Liver (tissue), 9 donors: ENCODE measurements around the gene AP4E1. TPM values are rescaled to one million over a fixed set of nuclear protein-coding genes. Genes with fewer than 3 reads are reported as not detected.
"Not testable (repeated sequence)": the region's sequence is repeated elsewhere in the genome, so short reads cannot be mapped to it uniquely, and the experiment has no call there.

ENCODE experiments used
- DNase-seq: peaks from one replicate; pipeline ENCODE4 v3.0.0-alpha.2; 2017; ENCODE audit warnings: low spot score
- H3K27ac ChIP-seq, 2 donors: one replicate each; pipeline ENCODE4 v1.7.0; 2013; ENCODE audit warnings: inconsistent platforms in 2 of 2, low read length in 2 of 2, control low read depth in 1 of 2, low read depth in 1 of 2, mild to moderate bottlenecking in 1 of 2
- H3K27me3 ChIP-seq, 4 donors: one replicate each; pipeline versions ENCODE4 v1.6.1 to v1.7.0; 2013; ENCODE audit warnings: low read length in 3 of 4, inconsistent platforms in 1 of 4, mild to moderate bottlenecking in 1 of 4, moderate library complexity in 1 of 4; ENCODE audit not compliant: control insufficient read depth in 4 of 4, insufficient read depth in 4 of 4
- H3K36me3 ChIP-seq, 4 donors: one replicate each; pipeline versions ENCODE4 v1.6.1 to v1.7.0; 2013; ENCODE audit warnings: low read length in 3 of 4, mild to moderate bottlenecking in 3 of 4, low read depth in 1 of 4, moderate library complexity in 1 of 4; ENCODE audit not compliant: control insufficient read depth in 4 of 4, insufficient read depth in 3 of 4
- H3K4me1 ChIP-seq, 4 donors: one replicate each; pipeline versions ENCODE4 v1.6.1 to v1.7.0; 2013; ENCODE audit warnings: low read length in 3 of 4, mild to moderate bottlenecking in 3 of 4, moderate library complexity in 1 of 4; ENCODE audit not compliant: control insufficient read depth in 4 of 4, insufficient read depth in 4 of 4
- H3K4me3 ChIP-seq, 3 donors: one replicate each; pipeline versions ENCODE4 v1.6.1 to v1.7.0; 2013; ENCODE audit warnings: low read length in 3 of 3, control low read depth in 1 of 3, low read depth in 1 of 3, mild to moderate bottlenecking in 1 of 3
- H3K9ac ChIP-seq, 2 donors: one replicate each; pipeline ENCODE4 v1.7.0; 2013; ENCODE audit warnings: low read length in 2 of 2, mild to moderate bottlenecking in 2 of 2, moderate library complexity in 2 of 2, control low read depth in 1 of 2, low read depth in 1 of 2
- H3K9me3 ChIP-seq, 4 donors: one replicate each; pipeline versions ENCODE4 v1.6.1 to v1.7.0; 2013; ENCODE audit warnings: low read length in 3 of 4; ENCODE audit not compliant: control insufficient read depth in 4 of 4
- ATF3 ChIP-seq: IDR thresholded peaks from 2 replicates; pipeline ENCODE4 v1.6.1; 2016; ENCODE audit warnings: antibody characterized with exemption
- CTCF ChIP-seq: fragments of 150-350 bp; IDR thresholded peaks from 2 replicates; pipeline ENCODE4 v1.5.1; 2017; ENCODE audit warnings: improper control_type of control experiment, low read depth, low read length; ENCODE audit not compliant: missing input control
- EGR1 ChIP-seq, 2 donors: IDR thresholded peaks; 2 replicates each; pipeline ENCODE4 v1.6.1; 2016 to 2018; ENCODE audit warnings: antibody characterized with exemption in 2 of 2, low read depth in 2 of 2
- FOXA1 ChIP-seq: IDR thresholded peaks from 2 replicates; pipeline ENCODE4 v1.6.1; 2016; ENCODE audit warnings: antibody characterized with exemption
- FOXA2 ChIP-seq: IDR thresholded peaks from 2 replicates; pipeline ENCODE4 v1.6.1; 2016; ENCODE audit warnings: antibody characterized with exemption
- GABPA ChIP-seq, 2 donors: IDR thresholded peaks in 1 of 2; conservative IDR thresholded peaks in 1 of 2; 2 replicates each; pipeline ENCODE4 v1.6.1; 2016; ENCODE audit warnings: antibody characterized with exemption in 2 of 2, mild to moderate bottlenecking in 1 of 2, moderate library complexity in 1 of 2
- HNF4A ChIP-seq, 2 donors: conservative IDR thresholded peaks; 2 replicates each; pipeline ENCODE4 v1.6.1; 2016; ENCODE audit warnings: antibody characterized with exemption in 2 of 2, mild to moderate bottlenecking in 2 of 2
- HNF4G ChIP-seq: IDR thresholded peaks from 2 replicates; pipeline ENCODE4 v1.6.1; 2016; ENCODE audit warnings: antibody characterized with exemption
- JUND ChIP-seq, 2 donors: IDR thresholded peaks; 2 replicates each; pipeline ENCODE4 v1.6.1; 2016; ENCODE audit warnings: antibody characterized with exemption in 2 of 2
- MAX ChIP-seq: IDR thresholded peaks from 2 replicates; pipeline ENCODE4 v1.6.1; 2016; ENCODE audit warnings: antibody characterized with exemption
- NR2F2 ChIP-seq: IDR thresholded peaks from 2 replicates; pipeline ENCODE4 v1.6.1; 2016; ENCODE audit warnings: antibody characterized with exemption
- RAD21 ChIP-seq, 2 donors: IDR thresholded peaks; 2 replicates each; pipeline ENCODE4 v1.6.1; 2016; ENCODE audit warnings: antibody characterized with exemption in 2 of 2, mild to moderate bottlenecking in 2 of 2
- REST ChIP-seq: IDR thresholded peaks from 2 replicates; pipeline ENCODE4 v1.6.1; 2016; ENCODE audit warnings: antibody characterized with exemption, mild to moderate bottlenecking
- RXRA ChIP-seq, 2 donors: IDR thresholded peaks; 2 replicates each; pipeline ENCODE4 v1.6.1; 2017 to 2018; ENCODE audit warnings: antibody characterized with exemption in 2 of 2, mild to moderate bottlenecking in 1 of 2
- SP1 ChIP-seq: IDR thresholded peaks from 2 replicates; pipeline ENCODE4 v1.6.1; 2018; ENCODE audit warnings: antibody characterized with exemption, mild to moderate bottlenecking
- TAF1 ChIP-seq: conservative IDR thresholded peaks from 2 replicates; pipeline ENCODE4 v1.6.1; 2016; ENCODE audit warnings: antibody characterized with exemption, mild to moderate bottlenecking
- YY1 ChIP-seq: IDR thresholded peaks from 2 replicates; pipeline ENCODE4 v1.6.1; 2016; ENCODE audit warnings: antibody characterized with exemption, mild to moderate bottlenecking
- ZBTB33 ChIP-seq: IDR thresholded peaks from 2 replicates; pipeline ENCODE4 v1.6.1; 2016; ENCODE audit warnings: antibody characterized with exemption
- WGBS: extraction: QIAGEN DNeasy Blood & Tissue Kit; methylation state at CpG from one replicate; pipeline ENCODE4 v1.1.7; 2013; 5-methylcytosine and 5-hydroxymethylcytosine counted together
- polyA plus RNA-seq, 2 donors: library from polyadenylated mRNA; stranded (reverse) in 1 of 2; unstranded in 1 of 2; fragments of 200-250 nt in 1 of 2; fragments of >200 nt in 1 of 2; fragmentation: Nextera tagmentation in 1 of 2; extraction: Ambion mirVana in 1 of 2; gene quantifications; one replicate each; pipeline versions ENCODE4 v1.2.1 to v1.2.3, GENCODE V29; 2013 to 2015
- total RNA-seq, 2 donors: library from RNA; depleted of rRNA; stranded (reverse); fragments of >200 nt; gene quantifications; one replicate each; pipeline ENCODE4 v1.2.3, GENCODE V29; 2014
- donor health status: healthy.
- donor health status: healthy.
- donor health status: healthy.
- donor health status: healthy.
- donor health status: healthy.

Gene AP4E1
- total and polyA plus RNA-seq, 4 donors: 1.3 to 10.2 (median 4.6) TPM

GRCh38 chr15:50891159-50891558 lies 17.3 kb upstream of the AP4E1 start:
- no peak for DNase-seq
- no peak for TF ChIP-seq ATF3
- no peak for TF ChIP-seq TAF1
- no peak overlapping the region for H3K27ac ChIP-seq
- H3K4me3 ChIP-seq: no peak overlapping the region
- no peaks in the 10 kb centered on the region for H3K36me3 ChIP-seq
- H3K9me3 ChIP-seq: peaks cover 0 to 2% (median 0%) of the 10 kb centered on the region in 4 donors
- H3K4me1 ChIP-seq: no peaks in the 10 kb centered on the region
- no peak overlapping the region for H3K9ac ChIP-seq
- WGBS: 98% methylated on average over 1 of the region's 1 CpG
- no peaks in the 10 kb centered on the region for H3K27me3 ChIP-seq

- H3K9me3 ChIP-seq: peaks cover 0 to 2% (median 0%) of the 10 kb centered on the region in 4 donors
- no peaks in the 10 kb centered on the region for H3K4me1 ChIP-seq
- no peak overlapping the region for H3K4me3 ChIP-seq
- 96% methylated on average over 3 of the region's 3 CpGs for WGBS
- no peak for TF ChIP-seq GABPA (IDR thresholded peaks at IDR 0.05 in 1 of 2, conservative IDR thresholded peaks at IDR 0.05 in 1 of 2)
- no peak for TF ChIP-seq CTCF
- no peak for TF ChIP-seq HNF4A (conservative IDR thresholded peaks at IDR 0.05)
- TF ChIP-seq RXRA (IDR thresholded peaks at IDR 0.05): no peak
- no peak for TF ChIP-seq ATF3
- TF ChIP-seq SP1: no peak
- TF ChIP-seq RAD21 (IDR thresholded peaks at IDR 0.05): no peak
- no peak for TF ChIP-seq HNF4G
- no peak for TF ChIP-seq EGR1 (IDR thresholded peaks at IDR 0.05; ENCODE audit: low read depth in 2 of 2)
- TF ChIP-seq NR2F2: no peak
- no peak for TF ChIP-seq FOXA2
- no peak for TF ChIP-seq ZBTB33
- TF ChIP-seq TAF1: no peak
- no peak for TF ChIP-seq REST
- TF ChIP-seq YY1: no peak
- TF ChIP-seq MAX: no peak
- TF ChIP-seq JUND (IDR thresholded peaks at IDR 0.05): no peak
- no peak for TF ChIP-seq FOXA1
- no peak overlapping the region for H3K9ac ChIP-seq
- no peaks in the 10 kb centered on the region for H3K27me3 ChIP-seq
- H3K27ac ChIP-seq: no peak overlapping the region
- no peaks in the 10 kb centered on the region for H3K36me3 ChIP-seq
- DNase-seq: no peak
Observed at GRCh38 chr15:50893976-50894375, 14.5 kb upstream of the AP4E1 start.

GRCh38 chr15:50901390-50901789 lies 7.1 kb upstream of the AP4E1 start:
- H3K27me3 ChIP-seq, DNase-seq, H3K27ac ChIP-seq, H3K4me3 ChIP-seq, H3K9ac ChIP-seq, H3K4me1 ChIP-seq, H3K9me3 ChIP-seq, H3K36me3 ChIP-seq: not testable (repeated sequence)
- 94% methylated on average over 8 of the region's 8 CpGs for WGBS
